Activated naive CD4-positive, alpha-beta T cell treated with anti-CD3 and anti-CD28 coated beads, Interleukin-2, amount 10 ng/mL, durations not matched to agents 7 days and 5 days (primary cell): ENCODE measurements around the gene TANK.
"Not testable (repeated sequence)": the region's sequence is repeated elsewhere in the genome, so short reads cannot be mapped to it uniquely, and the experiment has no call there.

Experiments
- CTCF ChIA-PET: fragments of 350-600 bp; sonication (Branson Sonifier 250); formaldehyde crosslinking; loops from one replicate; lab custom pipeline; 2021; ENCODE audit warnings: antibody characterized with exemption; lab: Charles Lee
- DNase-seq: peaks from one replicate; pipeline ENCODE4 v3.0.0-alpha.2; 2020
- H3K27ac Mint-ChIP-seq: one replicate; pipeline ENCODE4 v1.8.0; 2021; ENCODE audit warnings: mild to moderate bottlenecking, moderate library complexity, mixed read lengths
- H3K27me3 Mint-ChIP-seq: one replicate; pipeline ENCODE4 v1.8.0; 2021; ENCODE audit warnings: mild to moderate bottlenecking, mixed read lengths
- H3K36me3 Mint-ChIP-seq: one replicate; pipeline ENCODE4 v1.8.0; 2021; ENCODE audit warnings: mixed read lengths
- H3K4me1 Mint-ChIP-seq: one replicate; pipeline ENCODE4 v1.8.0; 2021; ENCODE audit warnings: mixed read lengths
- H3K4me3 Mint-ChIP-seq: one replicate; pipeline ENCODE4 v1.8.0; 2021; ENCODE audit warnings: mild to moderate bottlenecking, moderate library complexity, mixed read lengths
- H3K9me3 Mint-ChIP-seq: one replicate; pipeline ENCODE4 v1.8.0; 2021; ENCODE audit warnings: mixed read lengths

Gene TANK

GRCh38 chr2:161165266-161165665 lies 5.0 kb downstream of the TANK start:
- Mint-ChIP-seq H3K4me3 (no peak overlapping the region), H3K9me3 (peaks cover 2% of the 10 kb centered on the region), H3K36me3 (peaks cover 62% of the 10 kb centered on the region), H3K4me1 (peaks cover 76% of the 10 kb centered on the region), H3K27ac (no peak overlapping the region), H3K27me3 (peaks cover 2% of the 10 kb centered on the region)
- CTCF ChIA-PET: no interaction called here
- DNase-seq: no peak

GRCh38 chr2:161165811-161166210 lies 5.6 kb downstream of the TANK start:
- no peak for DNase-seq

DNA sequence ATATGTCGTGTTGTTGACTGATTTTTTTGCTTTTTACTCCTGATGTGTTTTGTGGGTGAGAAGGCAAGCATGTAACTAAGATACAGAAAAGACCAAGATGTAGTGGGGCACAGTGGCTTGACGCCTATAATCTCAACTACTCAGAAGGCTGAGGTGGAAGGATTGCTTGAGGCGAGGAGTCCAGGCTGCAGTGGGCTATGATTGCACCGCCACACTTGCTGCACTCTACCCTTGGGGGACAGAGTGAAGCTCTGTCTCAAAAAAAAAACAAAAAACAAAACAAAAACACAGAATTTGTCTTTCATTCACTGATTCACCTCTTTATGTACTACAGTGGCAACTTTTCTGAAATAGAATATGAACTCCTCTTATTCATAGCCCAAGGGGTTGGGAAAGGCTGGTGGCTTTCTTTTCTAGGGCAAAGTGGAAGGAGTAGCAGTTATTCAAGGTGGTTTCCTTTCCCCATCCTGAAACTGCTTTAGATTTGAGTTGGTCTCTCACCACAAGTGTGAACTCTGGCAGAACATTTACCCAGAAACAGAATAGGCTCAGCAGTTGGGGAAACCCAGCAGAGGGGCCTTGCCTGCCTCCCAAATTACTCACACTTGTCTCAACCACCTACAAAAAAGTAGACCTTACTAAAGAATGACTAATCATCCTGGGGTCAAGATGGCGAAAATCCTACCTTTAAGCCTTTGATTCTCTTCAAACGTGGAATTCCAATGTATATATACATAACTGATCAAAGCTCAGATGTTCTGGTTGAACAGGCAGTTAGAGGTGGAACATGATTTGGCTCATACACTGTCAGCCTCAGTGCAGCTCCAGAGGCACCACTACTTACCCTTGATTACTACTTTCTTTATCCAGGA lies 6.5 kb downstream of the TANK start:
- Mint-ChIP-seq H3K4me3 (no peak overlapping the region), H3K27me3 (no peaks in the 10 kb centered on the region), H3K27ac (peak overlapping the region; percentile 87), H3K4me1 (peaks cover 83% of the 10 kb centered on the region), H3K36me3 (peaks cover 66% of the 10 kb centered on the region), H3K9me3 (peaks cover 2% of the 10 kb centered on the region)
- DNase-seq: peak; percentile 57
- CTCF ChIA-PET: no interaction called here

More at GRCh38 chr2:161165811-161166210, 5.6 kb downstream of the TANK start:
- H3K27ac Mint-ChIP-seq: peak overlapping the region; percentile 87
- no peaks in the 10 kb centered on the region for H3K27me3 Mint-ChIP-seq
- peaks cover 2% of the 10 kb centered on the region for H3K9me3 Mint-ChIP-seq
- CTCF ChIA-PET: no interaction called here
- H3K4me1 Mint-ChIP-seq: peaks cover 82% of the 10 kb centered on the region
- no peak overlapping the region for H3K4me3 Mint-ChIP-seq
- H3K36me3 Mint-ChIP-seq: peaks cover 64% of the 10 kb centered on the region

DNA sequence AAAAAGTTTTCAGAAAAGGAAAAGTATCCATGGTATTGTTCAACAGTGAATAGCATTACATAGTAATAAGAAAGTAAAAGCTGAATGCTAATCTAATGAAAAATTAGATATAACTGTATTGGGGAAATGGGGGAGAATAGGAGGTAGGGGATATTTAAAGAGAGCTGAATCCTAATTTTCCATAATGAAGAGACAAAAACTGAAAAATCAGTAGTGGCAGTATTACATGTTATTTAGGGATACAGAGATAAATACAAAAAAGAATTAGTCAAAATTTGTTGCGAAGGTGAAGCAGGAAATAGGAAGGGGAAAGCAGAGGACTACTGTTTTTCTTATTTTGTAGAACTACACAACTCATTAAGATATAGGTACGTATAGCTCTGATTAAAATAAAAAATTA lies 9.1 kb downstream of the TANK start:
- Mint-ChIP-seq H3K27ac (no peak overlapping the region), H3K4me1 (peaks cover 68% of the 10 kb centered on the region), H3K9me3 (peaks cover 2% of the 10 kb centered on the region), H3K36me3 (peaks cover 67% of the 10 kb centered on the region), H3K27me3 (no peaks in the 10 kb centered on the region), H3K4me3 (no peak overlapping the region)
- CTCF ChIA-PET: no interaction called here
- DNase-seq: no peak

DNA sequence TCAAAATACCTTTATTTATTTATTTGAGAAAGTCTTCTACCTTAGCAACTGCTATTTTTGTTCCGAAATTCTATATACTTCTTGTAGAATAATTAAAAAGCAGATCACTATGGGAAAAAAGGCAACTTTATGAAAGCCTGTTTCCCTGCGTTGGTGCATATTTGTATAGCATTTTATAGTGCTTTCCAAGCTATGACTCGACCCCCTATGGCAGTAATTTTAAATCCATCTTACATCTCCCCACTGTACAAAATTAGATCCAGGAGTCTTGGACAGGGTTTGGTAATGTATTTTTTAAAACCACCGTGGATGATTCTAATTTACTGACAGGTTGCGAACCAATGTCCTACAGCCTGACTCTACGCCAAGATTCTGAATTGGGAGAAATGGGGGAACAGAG lies 10.1 kb downstream of the TANK start:
- H3K4me1 Mint-ChIP-seq: peaks cover 63% of the 10 kb centered on the region
- no peak overlapping the region for H3K27ac Mint-ChIP-seq
- H3K36me3 Mint-ChIP-seq: peaks cover 70% of the 10 kb centered on the region
- no peak overlapping the region for H3K4me3 Mint-ChIP-seq
- CTCF ChIA-PET: no interaction called here
- peaks cover 2% of the 10 kb centered on the region for H3K9me3 Mint-ChIP-seq
- H3K27me3 Mint-ChIP-seq: no peaks in the 10 kb centered on the region
- DNase-seq: no peak

GRCh38 chr2:161170958-161171932 lies 11.0 kb downstream of the TANK start:
- H3K27ac Mint-ChIP-seq: no peak overlapping the region
- H3K4me3 Mint-ChIP-seq: no peak overlapping the region
- peaks cover 2% of the 10 kb centered on the region for H3K9me3 Mint-ChIP-seq
- no peaks in the 10 kb centered on the region for H3K27me3 Mint-ChIP-seq
- CTCF ChIA-PET: interaction anchor here (0.5 kb wide), 1 partner anchor 23 kb away, joined by 3 read pairs; no protein-coding TSS in a partner anchor
- peaks cover 54% of the 10 kb centered on the region for H3K4me1 Mint-ChIP-seq
- DNase-seq: no peak
- H3K36me3 Mint-ChIP-seq: peaks cover 74% of the 10 kb centered on the region

GRCh38 chr2:161172901-161173540 lies 12.8 kb downstream of the TANK start:
- no peak overlapping the region for H3K4me3 Mint-ChIP-seq
- H3K9me3 Mint-ChIP-seq: peaks cover 2% of the 10 kb centered on the region
- H3K36me3 Mint-ChIP-seq: peaks cover 74% of the 10 kb centered on the region
- no peak for DNase-seq
- no peaks in the 10 kb centered on the region for H3K27me3 Mint-ChIP-seq
- no peak overlapping the region for H3K27ac Mint-ChIP-seq
- H3K4me1 Mint-ChIP-seq: peaks cover 37% of the 10 kb centered on the region
- CTCF ChIA-PET: no interaction called here

- H3K4me3 Mint-ChIP-seq: no peak overlapping the region
Measured at GRCh38 chr2:161173541-161174194, 13.4 kb downstream of the TANK start.

GRCh38 chr2:161177969-161178368 lies 17.7 kb downstream of the TANK start:
- no peak overlapping the region for H3K27ac Mint-ChIP-seq
- H3K36me3 Mint-ChIP-seq: peaks cover 81% of the 10 kb centered on the region
- peaks cover 2% of the 10 kb centered on the region for H3K9me3 Mint-ChIP-seq
- no peak for DNase-seq
- H3K4me3 Mint-ChIP-seq: no peak overlapping the region
- CTCF ChIA-PET: no interaction called here
- no peaks in the 10 kb centered on the region for H3K27me3 Mint-ChIP-seq
- H3K4me1 Mint-ChIP-seq: peaks cover 4% of the 10 kb centered on the region

More at GRCh38 chr2:161173541-161174194, 13.4 kb downstream of the TANK start:
- Mint-ChIP-seq H3K9me3 (peaks cover 2% of the 10 kb centered on the region), H3K4me1 (peaks cover 35% of the 10 kb centered on the region), H3K36me3 (peaks cover 76% of the 10 kb centered on the region), H3K27ac (no peak overlapping the region), H3K27me3 (no peaks in the 10 kb centered on the region)
- CTCF ChIA-PET: no interaction called here
- DNase-seq: no peak

GRCh38 chr2:161178756-161179155 lies 18.5 kb downstream of the TANK start:
- peaks cover 75% of the 10 kb centered on the region for H3K36me3 Mint-ChIP-seq
- peaks cover 2% of the 10 kb centered on the region for H3K9me3 Mint-ChIP-seq
- H3K27ac Mint-ChIP-seq: no peak overlapping the region
- CTCF ChIA-PET: no interaction called here
- no peak for DNase-seq
- H3K27me3 Mint-ChIP-seq: no peaks in the 10 kb centered on the region
- no peaks in the 10 kb centered on the region for H3K4me1 Mint-ChIP-seq
- no peak overlapping the region for H3K4me3 Mint-ChIP-seq

GRCh38 chr2:161190050-161190449 lies 29.8 kb downstream of the TANK start:
- peaks cover 2% of the 10 kb centered on the region for H3K4me1 Mint-ChIP-seq
- H3K27me3 Mint-ChIP-seq: no peaks in the 10 kb centered on the region
- DNase-seq: no peak
- CTCF ChIA-PET: no interaction called here
- H3K9me3 Mint-ChIP-seq: no peaks in the 10 kb centered on the region
- no peak overlapping the region for H3K27ac Mint-ChIP-seq
- H3K36me3 Mint-ChIP-seq: peaks cover 64% of the 10 kb centered on the region
- no peak overlapping the region for H3K4me3 Mint-ChIP-seq

DNA sequence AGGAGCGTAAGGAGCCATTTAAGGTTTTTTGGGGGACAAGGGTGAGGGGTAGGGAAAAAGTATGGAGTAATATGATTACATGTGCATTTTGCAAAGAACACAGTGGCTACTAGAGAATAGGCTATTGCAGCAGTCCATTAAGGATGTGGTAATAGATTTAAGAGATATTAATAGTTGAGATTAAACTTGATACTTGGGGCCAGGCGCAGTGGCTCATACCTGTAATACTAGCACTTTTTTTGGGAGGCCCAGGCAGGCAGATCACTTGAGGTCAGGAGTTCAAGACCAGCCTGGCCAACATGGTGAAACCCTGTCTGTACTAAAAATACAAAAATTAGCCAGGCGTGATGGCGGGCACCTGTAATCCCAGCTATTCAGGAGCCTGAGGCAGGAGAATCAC lies 35.4 kb downstream of the TANK start:
- H3K27ac Mint-ChIP-seq, DNase-seq, H3K9me3 Mint-ChIP-seq, H3K27me3 Mint-ChIP-seq, H3K4me3 Mint-ChIP-seq: not testable (repeated sequence)
- CTCF ChIA-PET: interaction anchor here (1.1 kb wide), 1 partner anchor 132 kb away, joined by 4 read pairs; no protein-coding TSS in a partner anchor
- peaks cover 12% of the 10 kb centered on the region for H3K4me1 Mint-ChIP-seq
- peaks cover 57% of the 10 kb centered on the region for H3K36me3 Mint-ChIP-seq

GRCh38 chr2:161199912-161200701 lies 39.9 kb downstream of the TANK start:
- Mint-ChIP-seq H3K27ac (peak overlapping the region; percentile 22), H3K4me3 (no peak overlapping the region), H3K36me3 (peaks cover 43% of the 10 kb centered on the region), H3K27me3 (no peaks in the 10 kb centered on the region), H3K9me3 (no peaks in the 10 kb centered on the region), H3K4me1 (peaks cover 12% of the 10 kb centered on the region)
- CTCF ChIA-PET: interaction anchor here (0.7 kb wide), 2 partner anchors 74 to 123 kb away, joined by 3 read pairs; no protein-coding TSS in a partner anchor
- no peak for DNase-seq
